Calu3 (cell line): ENCODE results near the gene ZNF524. TPM values are rescaled to one million over a fixed set of nuclear protein-coding genes. Genes with fewer than 3 reads are reported as not detected.
"Not testable (repeated sequence)": the region's sequence is repeated elsewhere in the genome, so short reads cannot be mapped to it uniquely, and the experiment has no call there.

Experiments used
- BruUV-seq: library from RNA; stranded (reverse); fragments of 400-500 nt; replicated peaks from 2 replicates; lab custom pipeline; 2021; lab: Mats Ljungman, UMichigan
- CTCF ChIA-PET: fragments of 300-600 bp; sonication (Branson Sonifier 250); formaldehyde crosslinking; loops from one replicate; lab custom pipeline; 2022; ENCODE audit warnings: antibody characterized with exemption; lab: Charles Lee
- DNase-seq: peaks from one replicate; pipeline ENCODE4 v3.0.0; 2022
- H3K27ac Mint-ChIP-seq: one replicate; pipeline ENCODE4 v1.8.0; 2022; ENCODE audit warnings: mixed read lengths; ENCODE audit not compliant: unreplicated experiment
- H3K27me3 Mint-ChIP-seq: one replicate; pipeline ENCODE4 v1.8.0; 2022; ENCODE audit warnings: mixed read lengths; ENCODE audit not compliant: unreplicated experiment
- H3K36me3 Mint-ChIP-seq: one replicate; pipeline ENCODE4 v1.8.0; 2022; ENCODE audit warnings: mild to moderate bottlenecking, moderate library complexity, mixed read lengths; ENCODE audit not compliant: insufficient read depth, unreplicated experiment
- H3K4me1 Mint-ChIP-seq: one replicate; pipeline ENCODE4 v1.8.0; 2022; ENCODE audit warnings: mild to moderate bottlenecking, low read depth, mixed read lengths; ENCODE audit not compliant: unreplicated experiment
- H3K4me3 Mint-ChIP-seq: one replicate; pipeline ENCODE4 v1.8.0; 2022; ENCODE audit warnings: mild to moderate bottlenecking, low read depth, moderate library complexity, mixed read lengths; ENCODE audit not compliant: unreplicated experiment
- H3K9me3 Mint-ChIP-seq: one replicate; pipeline ENCODE4 v1.8.0; 2022; ENCODE audit warnings: low read depth, mixed read lengths; ENCODE audit not compliant: unreplicated experiment
- intact Hi-C: fragments of 100-400 bp; cut with micrococcal nuclease; formaldehyde crosslinking; loops from one replicate; pipeline ENCODE4 v1.10.0; 2022; ENCODE audit not compliant: unreplicated experiment
- total RNA-seq: library from RNA; stranded (reverse); gene quantifications from 2 replicates; pipeline ENCODE4 v1.2.3, GENCODE V29; 2022
- TF ChIP-seq, protein P1 (sequence below): fragments of 200-600 bp; IDR thresholded peaks from one replicate; pipeline ENCODE4 v1.8.0; 2022; ENCODE audit warnings: antibody characterized with exemption; ENCODE audit not compliant: unreplicated experiment

Gene ZNF524
- total RNA-seq, 1 experiment from 2014 or later = 18.5 TPM

DNA sequence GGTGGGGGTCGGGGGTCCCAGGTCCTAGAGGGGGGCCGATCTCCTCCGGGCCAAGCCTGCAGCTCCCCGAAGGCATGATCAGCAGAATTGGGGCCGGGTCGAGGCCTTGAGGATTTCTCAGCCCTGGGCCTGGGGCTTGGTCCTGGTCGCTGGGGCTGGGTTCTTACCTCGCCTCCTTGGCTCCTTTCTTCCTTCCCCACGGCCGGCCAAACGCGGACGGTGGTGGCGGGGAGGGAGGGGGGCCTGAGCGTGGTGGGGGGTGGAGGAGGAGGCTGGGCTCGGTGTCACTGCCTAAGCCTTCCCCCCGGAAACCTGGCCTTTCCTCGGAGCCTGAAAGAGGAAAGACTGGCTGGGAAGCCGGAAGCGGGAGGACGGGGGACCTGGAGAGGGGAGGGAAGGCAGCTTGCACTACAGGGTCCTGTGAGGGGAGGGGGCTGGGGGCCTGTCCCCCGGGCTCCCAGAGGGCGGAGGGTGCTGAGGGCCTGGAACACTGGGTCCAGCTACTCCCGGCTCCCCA lies 19.4 kb upstream of the ZNF524 start, which contains the start of gene ZNF579:
TSS of gene ZNF579 (minus strand) at position 221 of the 517 bp plus-strand sequence. CDS start 1,209 bp downstream, outside the sequence.
- intact Hi-C loops = loop anchor here (5.0 kb wide), 1 partner anchor 33 kb away; the partner anchor contains the start of gene SBK3

DNA sequence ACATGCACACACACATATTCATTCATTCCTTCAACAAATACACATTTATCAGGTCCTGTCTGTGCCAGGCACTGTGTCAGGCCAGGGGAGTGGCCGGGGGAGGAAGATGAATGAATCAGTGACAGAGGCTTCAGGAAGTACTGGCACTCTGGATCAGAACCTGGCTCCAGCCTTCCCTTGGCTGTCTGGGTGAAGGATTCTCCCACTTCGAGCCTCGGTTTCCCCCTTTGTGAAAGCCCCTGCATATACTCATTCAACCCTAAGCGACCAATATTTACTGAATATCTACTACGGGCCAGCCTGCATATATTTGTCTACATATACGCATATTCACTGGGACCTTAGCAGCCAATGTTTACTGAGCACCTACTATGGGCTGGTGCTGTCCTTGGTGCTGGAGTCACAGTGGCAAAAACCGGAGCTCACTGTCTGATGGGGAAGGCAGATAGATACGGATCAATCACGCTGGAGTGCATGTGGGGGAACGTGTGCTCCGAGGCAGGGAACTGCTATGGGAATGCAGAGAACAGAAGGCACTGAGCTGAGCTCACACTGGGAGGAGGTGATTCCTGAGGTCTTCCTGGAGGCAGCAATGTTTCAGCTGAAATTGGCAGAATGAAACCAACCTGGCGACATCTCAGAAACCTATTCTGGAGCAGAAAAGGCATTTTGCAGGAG lies 18.8 kb upstream of the ZNF524 start:
- DNase-seq = peak; percentile 44
- Mint-ChIP-seq H3K9me3 (no peaks in the 10 kb centered on the region), H3K4me3 (peak overlapping the region; percentile 80), H3K36me3 (peaks cover 28% of the 10 kb centered on the region), H3K4me1 (peaks cover 35% of the 10 kb centered on the region), H3K27me3 (peaks cover 17% of the 10 kb centered on the region), H3K27ac (peak overlapping the region; percentile 52)
- CTCF ChIA-PET = interaction anchor here (0.5 to 1.5 kb wide), 4 partner anchors 13 to 50 kb away, joined by 3 to 11 read pairs (median 4); partner anchors contain the start of gene FIZ1
- BruUV-seq = no TSS peak
- TF ChIP-seq, protein P1, sequence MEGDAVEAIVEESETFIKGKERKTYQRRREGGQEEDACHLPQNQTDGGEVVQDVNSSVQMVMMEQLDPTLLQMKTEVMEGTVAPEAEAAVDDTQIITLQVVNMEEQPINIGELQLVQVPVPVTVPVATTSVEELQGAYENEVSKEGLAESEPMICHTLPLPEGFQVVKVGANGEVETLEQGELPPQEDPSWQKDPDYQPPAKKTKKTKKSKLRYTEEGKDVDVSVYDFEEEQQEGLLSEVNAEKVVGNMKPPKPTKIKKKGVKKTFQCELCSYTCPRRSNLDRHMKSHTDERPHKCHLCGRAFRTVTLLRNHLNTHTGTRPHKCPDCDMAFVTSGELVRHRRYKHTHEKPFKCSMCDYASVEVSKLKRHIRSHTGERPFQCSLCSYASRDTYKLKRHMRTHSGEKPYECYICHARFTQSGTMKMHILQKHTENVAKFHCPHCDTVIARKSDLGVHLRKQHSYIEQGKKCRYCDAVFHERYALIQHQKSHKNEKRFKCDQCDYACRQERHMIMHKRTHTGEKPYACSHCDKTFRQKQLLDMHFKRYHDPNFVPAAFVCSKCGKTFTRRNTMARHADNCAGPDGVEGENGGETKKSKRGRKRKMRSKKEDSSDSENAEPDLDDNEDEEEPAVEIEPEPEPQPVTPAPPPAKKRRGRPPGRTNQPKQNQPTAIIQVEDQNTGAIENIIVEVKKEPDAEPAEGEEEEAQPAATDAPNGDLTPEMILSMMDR = no peak
- intact Hi-C loops = loop anchor here (5.0 kb wide), 1 partner anchor 34 kb away; the partner anchor contains the start of gene SBK3

More for the DNA sequence above, 19.4 kb upstream of the ZNF524 start, which contains the start of gene ZNF579:
- Mint-ChIP-seq H3K27ac (peak within 1 kb of the TSS; percentile 52), H3K27me3 (peaks cover 11% of the 10 kb centered on the region), H3K36me3 (peaks cover 28% of the 10 kb centered on the region), H3K4me3 (peak within 1 kb of the TSS; percentile 80), H3K4me1 (peaks cover 29% of the 10 kb centered on the region), H3K9me3 (no peaks in the 10 kb centered on the region)
- TF ChIP-seq, protein P1 = no peak
- CTCF ChIA-PET = interaction anchor here (0.6 to 1.5 kb wide), 2 partner anchors 14 to 18 kb away, joined by 4 read pairs; partner anchors contain the start of gene FIZ1
- BruUV-seq = no TSS peak
- peak; percentile 95 for DNase-seq

DNA sequence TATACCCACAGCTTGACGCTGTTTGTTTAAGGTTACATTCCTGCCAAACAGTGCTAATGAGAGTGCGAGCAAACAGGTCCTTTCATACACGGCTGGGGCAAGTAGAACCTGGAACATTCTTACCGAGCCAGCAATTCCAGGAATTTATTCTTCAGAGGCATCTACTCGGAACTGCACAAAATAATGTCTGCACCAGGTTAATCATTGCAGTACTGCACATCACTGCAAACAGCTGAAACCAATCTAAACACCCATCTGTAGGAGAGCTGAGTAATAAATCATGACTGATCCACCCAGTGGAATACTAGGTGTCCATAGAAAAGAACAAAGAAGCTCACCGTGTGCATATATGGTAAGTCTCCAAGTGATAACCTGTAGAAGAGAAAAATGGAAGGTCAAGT lies 18.3 kb upstream of the ZNF524 start:
- BruUV-seq = no TSS peak
- TF ChIP-seq, protein P1 = no peak
- no peaks in the 10 kb centered on the region for H3K9me3 Mint-ChIP-seq
- H3K27me3 Mint-ChIP-seq = peaks cover 21% of the 10 kb centered on the region
- peaks cover 39% of the 10 kb centered on the region for H3K4me1 Mint-ChIP-seq
- intact Hi-C loops = loop anchor here (5.0 kb wide), 1 partner anchor 35 kb away; the partner anchor contains the start of gene SBK3
- CTCF ChIA-PET = interaction anchor here (0.5 to 1.5 kb wide), 3 partner anchors 17 to 50 kb away, joined by 3 to 11 read pairs (median 4); partner anchors contain the start of gene FIZ1
- no peak overlapping the region for H3K27ac Mint-ChIP-seq
- peaks cover 28% of the 10 kb centered on the region for H3K36me3 Mint-ChIP-seq
- H3K4me3 Mint-ChIP-seq = peak overlapping the region; percentile 80
- DNase-seq = no peak

DNA sequence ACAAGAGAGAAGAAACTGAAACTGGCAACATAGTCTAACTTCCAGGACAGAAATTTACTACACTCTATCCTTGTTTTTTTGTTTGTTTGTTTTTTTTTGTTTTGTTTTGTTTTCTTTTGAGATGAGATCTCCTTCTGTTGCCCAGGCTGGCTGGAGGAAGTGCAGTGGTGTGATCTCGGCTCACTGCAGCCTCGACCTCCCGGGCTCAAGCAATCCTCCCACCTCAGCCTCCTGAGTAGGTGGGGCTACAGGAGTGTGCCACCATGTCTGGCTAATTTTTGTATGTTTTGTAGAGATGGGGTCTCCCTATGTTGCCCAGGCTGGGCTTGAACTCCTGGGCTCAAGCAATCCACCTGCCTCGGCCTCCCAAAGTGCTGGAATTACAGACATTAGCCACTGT lies 17.8 kb upstream of the ZNF524 start:
- CTCF ChIA-PET = interaction anchor here (1.0 kb wide), 1 partner anchor 49 kb away, joined by 3 read pairs; no protein-coding TSS in a partner anchor
- H3K4me1 Mint-ChIP-seq = peaks cover 39% of the 10 kb centered on the region
- peaks cover 21% of the 10 kb centered on the region for H3K27me3 Mint-ChIP-seq
- H3K4me3 Mint-ChIP-seq = peak overlapping the region; percentile 80
- not testable (repeated sequence) for H3K9me3 Mint-ChIP-seq, BruUV-seq, DNase-seq, H3K27ac Mint-ChIP-seq
- peaks cover 29% of the 10 kb centered on the region for H3K36me3 Mint-ChIP-seq
- intact Hi-C loops = loop anchor here (5.0 kb wide), 1 partner anchor 35 kb away; the partner anchor contains the start of gene SBK3

DNA sequence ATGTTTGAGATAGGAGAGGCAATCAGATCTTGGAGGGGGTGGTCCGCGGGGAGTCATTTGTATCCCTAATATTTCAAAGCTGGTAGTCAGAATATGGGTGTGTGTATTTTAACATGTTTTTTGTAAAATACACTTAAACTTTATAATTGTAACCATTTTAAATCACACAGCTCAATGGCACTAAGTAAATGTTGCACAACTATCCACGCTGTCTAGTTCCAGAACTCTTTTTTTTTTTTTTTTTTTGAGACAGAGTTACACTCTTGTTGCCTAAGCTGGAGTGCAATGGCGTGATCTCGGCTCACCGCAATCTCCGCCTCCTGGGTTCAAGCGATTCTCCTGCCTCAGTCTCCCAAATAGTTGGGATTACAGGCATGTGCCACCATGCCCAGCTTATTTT lies 16.2 kb upstream of the ZNF524 start:
- intact Hi-C loops = loop anchor here (5.0 kb wide), 1 partner anchor 37 kb away; the partner anchor contains the start of gene SBK3
- not testable (repeated sequence) for DNase-seq, H3K4me3 Mint-ChIP-seq, BruUV-seq, H3K9me3 Mint-ChIP-seq, H3K27ac Mint-ChIP-seq
- H3K27me3 Mint-ChIP-seq = peaks cover 21% of the 10 kb centered on the region
- peaks cover 39% of the 10 kb centered on the region for H3K4me1 Mint-ChIP-seq
- peaks cover 26% of the 10 kb centered on the region for H3K36me3 Mint-ChIP-seq
- CTCF ChIA-PET = interaction anchor here (0.5 to 0.9 kb wide), 2 partner anchors 58 to 416 kb away, joined by 3 to 4 read pairs; no protein-coding TSS in a partner anchor
